Stimulated activated CD4-positive, alpha-beta T cell treated with anti-CD3 and anti-CD28 coated beads, Interleukin-12 subunit alpha, Interleukin-12 subunit beta, amount 100 ng/mL, for 24 hours (primary cell): ENCODE measurements around the gene BBLN.
"Not testable (repeated sequence)": the region's sequence is repeated elsewhere in the genome, so short reads cannot be mapped to it uniquely, and the experiment has no call there.

ENCODE experiments used
- DNase-seq, 2 experiments: peaks; one replicate each; pipeline ENCODE4 v3.0.0-alpha.2; 2020; ENCODE audit warnings: low read depth in 2 of 2

BBLN gene

GRCh38 chr9:128159784-128160602 lies at the start of gene BBLN:
Gene BBLN, plus strand, starts transcription at chr9:128160265. Its CDS starts 143 bp downstream, at chr9:128160408.
- DNase-seq, result peak; percentile 87 to 93

GRCh38 chr9:128111726-128112125 lies 48.3 kb upstream of the BBLN start:
- DNase-seq, result not testable (repeated sequence)

GRCh38 chr9:128113526-128114325 lies 46.3 kb upstream of the BBLN start:
- no peak for DNase-seq

- DNase-seq, result no peak
These were observed 45.5 kb upstream of the BBLN start for GRCh38 chr9:128114326-128115186.

GRCh38 chr9:128115187-128116103 lies 44.6 kb upstream of the BBLN start:
- no peak for DNase-seq

- no peak for DNase-seq
These were observed 43.7 kb upstream of the BBLN start for GRCh38 chr9:128116104-128117083.

GRCh38 chr9:128117613-128118471 lies 42.2 kb upstream of the BBLN start:
- DNase-seq, result peak; percentile 90 to 99

- DNase-seq, result no peak
These were observed 41.6 kb upstream of the BBLN start for GRCh38 chr9:128118472-128118857.

GRCh38 chr9:128118971-128119665 lies 40.9 kb upstream of the BBLN start:
- no peak for DNase-seq

- DNase-seq, result no peak
These were observed 39.9 kb upstream of the BBLN start for GRCh38 chr9:128120061-128120740.

GRCh38 chr9:128120741-128121465 lies 39.2 kb upstream of the BBLN start:
- DNase-seq, result no peak

- DNase-seq, result no peak
These were observed 38.6 kb upstream of the BBLN start for GRCh38 chr9:128121466-128121810.

GRCh38 chr9:128121924-128122808 lies 37.9 kb upstream of the BBLN start:
- DNase-seq, result no peak

GRCh38 chr9:128122809-128123175 lies 37.3 kb upstream of the BBLN start:
- no peak for DNase-seq

GRCh38 chr9:128123451-128124080 lies 36.5 kb upstream of the BBLN start:
- no peak for DNase-seq
